ENCODE results near the gene DIAPH2.

DNA sequence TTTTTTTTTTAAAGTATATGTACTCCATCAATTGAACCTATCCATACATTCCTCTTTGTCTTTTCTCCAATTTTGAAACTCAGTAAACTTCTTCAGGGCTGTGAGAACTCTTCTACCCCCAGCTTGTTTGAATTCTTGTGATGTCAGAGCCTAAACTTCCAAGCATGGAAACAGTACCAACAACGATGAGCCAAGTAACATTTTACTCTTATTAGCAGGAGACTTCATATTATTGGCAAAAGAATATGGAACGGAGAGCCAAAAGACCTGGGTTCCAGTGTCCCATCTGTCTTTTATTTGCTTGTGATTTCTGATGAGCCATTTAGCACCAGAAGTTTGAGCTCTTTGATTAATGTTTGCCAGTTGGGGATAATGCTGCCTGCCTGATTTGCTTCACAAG lies 5.3 kb downstream of the DIAPH2 start:
- TF ChIP-seq, protein P1, sequence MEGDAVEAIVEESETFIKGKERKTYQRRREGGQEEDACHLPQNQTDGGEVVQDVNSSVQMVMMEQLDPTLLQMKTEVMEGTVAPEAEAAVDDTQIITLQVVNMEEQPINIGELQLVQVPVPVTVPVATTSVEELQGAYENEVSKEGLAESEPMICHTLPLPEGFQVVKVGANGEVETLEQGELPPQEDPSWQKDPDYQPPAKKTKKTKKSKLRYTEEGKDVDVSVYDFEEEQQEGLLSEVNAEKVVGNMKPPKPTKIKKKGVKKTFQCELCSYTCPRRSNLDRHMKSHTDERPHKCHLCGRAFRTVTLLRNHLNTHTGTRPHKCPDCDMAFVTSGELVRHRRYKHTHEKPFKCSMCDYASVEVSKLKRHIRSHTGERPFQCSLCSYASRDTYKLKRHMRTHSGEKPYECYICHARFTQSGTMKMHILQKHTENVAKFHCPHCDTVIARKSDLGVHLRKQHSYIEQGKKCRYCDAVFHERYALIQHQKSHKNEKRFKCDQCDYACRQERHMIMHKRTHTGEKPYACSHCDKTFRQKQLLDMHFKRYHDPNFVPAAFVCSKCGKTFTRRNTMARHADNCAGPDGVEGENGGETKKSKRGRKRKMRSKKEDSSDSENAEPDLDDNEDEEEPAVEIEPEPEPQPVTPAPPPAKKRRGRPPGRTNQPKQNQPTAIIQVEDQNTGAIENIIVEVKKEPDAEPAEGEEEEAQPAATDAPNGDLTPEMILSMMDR (IDR thresholded peaks at IDR 0.05) = no peak
- no peak for TF ChIP-seq POLR2A (IDR thresholded peaks at IDR 0.05)

Data from esophagus squamous epithelium (tissue), 4 donors.